Lower leg skin (tissue), 4 donors: ENCODE data around the gene TOMM6. TPM values are rescaled to one million over a fixed set of nuclear protein-coding genes. Genes with fewer than 3 reads are reported as not detected.
A peak's percentile ranks its signal among the peaks of the same experiment; 100 is the strongest.

Experiments used
- DNase-seq, 2 donors: peaks; one replicate each; pipeline ENCODE4 v3.0.0-alpha.2; 2019; ENCODE audit warnings: low spot score in 2 of 2
- H3K4me3 ChIP-seq: fragments of 200-600 bp; sonication (generic); 2 replicates; pipeline ENCODE4 v1.5.1; 2017; ENCODE audit warnings: mild to moderate bottlenecking, low read depth; ENCODE audit not compliant: poor library complexity, severe bottlenecking
- POLR2A ChIP-seq, 2 donors: fragments of 450-650 bp; IDR thresholded peaks; one replicate each; pipeline ENCODE4 v1.6.1; 2016 to 2017; ENCODE audit warnings: antibody characterized with exemption in 2 of 2, mild to moderate bottlenecking in 1 of 2, moderate library complexity in 1 of 2
- whole genome bisulfite sequencing, 2 donors: methylation state at CpG; one replicate each; pipeline ENCODE4 v1.1.5; 2018; 5-methylcytosine and 5-hydroxymethylcytosine counted together
- intact Hi-C: fragments of 100-400 bp; cut with DNase I; formaldehyde crosslinking; loops from one replicate; pipeline ENCODE4 v1.15.0; 2023; ENCODE audit warnings: low total_unique reads
- total RNA-seq, 4 donors: library from RNA; depleted of rRNA; stranded (reverse); fragments of >200 nt; gene quantifications; one replicate each; pipeline ENCODE4 v1.1.0, GENCODE V29; 2016
- TF ChIP-seq, protein P1 (sequence below), 3 donors: fragments of 450-650 bp; IDR thresholded peaks; one replicate each; pipeline ENCODE4 v1.5.1; 2016; ENCODE audit warnings: antibody characterized with exemption in 3 of 3, mild to moderate bottlenecking in 3 of 3, moderate library complexity in 2 of 3

Gene TOMM6
- total RNA-seq, 4 donors from 2014 or later: 90.7 to 136 (median 100) TPM

DNA sequence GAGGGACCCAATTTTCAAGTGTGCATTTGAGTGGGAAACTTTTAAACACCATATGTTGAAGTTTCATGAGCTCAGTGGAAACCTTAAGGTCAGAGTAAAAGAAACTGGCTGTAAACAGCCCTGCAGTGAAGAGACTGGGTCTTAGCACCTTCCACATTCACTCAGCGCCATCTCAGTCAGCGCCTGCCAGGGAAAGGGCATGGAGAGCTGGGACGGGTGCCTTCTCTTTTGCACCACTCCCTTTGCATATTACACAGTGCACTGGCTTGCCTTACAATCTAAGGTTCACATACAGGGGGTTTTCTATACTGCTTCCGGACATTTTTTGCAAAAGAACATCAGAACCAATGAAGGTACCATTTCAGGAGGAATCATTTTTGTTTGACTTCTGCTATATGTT lies 4.5 kb downstream of the TOMM6 start:
- peak in 1 of 2 donors; percentile 29 for DNase-seq
- intact Hi-C loops: no loop called here
- TF ChIP-seq, protein P1, sequence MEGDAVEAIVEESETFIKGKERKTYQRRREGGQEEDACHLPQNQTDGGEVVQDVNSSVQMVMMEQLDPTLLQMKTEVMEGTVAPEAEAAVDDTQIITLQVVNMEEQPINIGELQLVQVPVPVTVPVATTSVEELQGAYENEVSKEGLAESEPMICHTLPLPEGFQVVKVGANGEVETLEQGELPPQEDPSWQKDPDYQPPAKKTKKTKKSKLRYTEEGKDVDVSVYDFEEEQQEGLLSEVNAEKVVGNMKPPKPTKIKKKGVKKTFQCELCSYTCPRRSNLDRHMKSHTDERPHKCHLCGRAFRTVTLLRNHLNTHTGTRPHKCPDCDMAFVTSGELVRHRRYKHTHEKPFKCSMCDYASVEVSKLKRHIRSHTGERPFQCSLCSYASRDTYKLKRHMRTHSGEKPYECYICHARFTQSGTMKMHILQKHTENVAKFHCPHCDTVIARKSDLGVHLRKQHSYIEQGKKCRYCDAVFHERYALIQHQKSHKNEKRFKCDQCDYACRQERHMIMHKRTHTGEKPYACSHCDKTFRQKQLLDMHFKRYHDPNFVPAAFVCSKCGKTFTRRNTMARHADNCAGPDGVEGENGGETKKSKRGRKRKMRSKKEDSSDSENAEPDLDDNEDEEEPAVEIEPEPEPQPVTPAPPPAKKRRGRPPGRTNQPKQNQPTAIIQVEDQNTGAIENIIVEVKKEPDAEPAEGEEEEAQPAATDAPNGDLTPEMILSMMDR (IDR thresholded peaks at IDR 0.05): no peak
- no peak for TF ChIP-seq POLR2A (IDR thresholded peaks at IDR 0.05)
- no peak overlapping the region for H3K4me3 ChIP-seq
- WGBS, 2 donors: 77 to 82% methylated on average over 4 of the region's 4 CpGs

- WGBS, 2 donors: 89 to 96% methylated on average over 2 of the region's 2 CpGs
- no peak for TF ChIP-seq POLR2A (IDR thresholded peaks at IDR 0.05)
- TF ChIP-seq, protein P1 (IDR thresholded peaks at IDR 0.05): no peak
- intact Hi-C loops: no loop called here
- DNase-seq: no peak
- no peak overlapping the region for H3K4me3 ChIP-seq
Measured at GRCh38 chr6:41796474-41796873, 9.0 kb downstream of the TOMM6 start.

GRCh38 chr6:41798901-41799558 lies 11.5 kb downstream of the TOMM6 start:
- no peak overlapping the region for H3K4me3 ChIP-seq
- no peak for DNase-seq
- intact Hi-C loops: no loop called here
- 95 to 96% methylated on average over 7 of the region's 7 CpGs for WGBS, 2 donors
- no peak for TF ChIP-seq POLR2A (IDR thresholded peaks at IDR 0.05)
- TF ChIP-seq, protein P1 (IDR thresholded peaks at IDR 0.05): no peak

GRCh38 chr6:41799559-41799911 lies 12.0 kb downstream of the TOMM6 start:
- no peak overlapping the region for H3K4me3 ChIP-seq
- WGBS, 2 donors: 91 to 92% methylated on average over 2 of the region's 2 CpGs
- intact Hi-C loops: no loop called here
- DNase-seq: no peak
- TF ChIP-seq POLR2A (IDR thresholded peaks at IDR 0.05): no peak
- TF ChIP-seq, protein P1 (IDR thresholded peaks at IDR 0.05): no peak

DNA sequence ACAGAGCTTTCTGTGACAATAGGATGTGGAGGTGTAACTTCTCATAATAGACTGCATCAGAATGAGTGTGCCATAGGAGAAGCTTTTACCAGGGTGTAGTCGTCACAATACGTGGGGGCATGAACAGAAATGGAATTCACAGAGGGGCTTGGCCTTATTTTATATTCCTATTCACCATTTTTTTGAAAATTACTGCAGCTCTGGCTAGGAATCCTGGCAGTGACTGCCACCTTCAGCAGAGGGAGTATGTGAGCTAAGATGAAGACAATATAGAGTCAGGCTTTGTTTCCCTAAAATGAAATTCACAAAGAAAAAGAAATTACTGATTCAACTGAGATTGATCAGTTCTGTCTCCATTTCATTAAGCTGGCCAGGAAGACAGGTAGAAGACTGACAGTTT lies 13.9 kb downstream of the TOMM6 start:
- no peak for DNase-seq
- TF ChIP-seq POLR2A (IDR thresholded peaks at IDR 0.05): no peak
- TF ChIP-seq, protein P1 (IDR thresholded peaks at IDR 0.05): no peak
- no peak overlapping the region for H3K4me3 ChIP-seq
- WGBS, 2 donors: 86 to 90% methylated on average over 2 of the region's 2 CpGs
- intact Hi-C loops: no loop called here
